HL-60/S4 treated with phorbol 12-myristate 13-acetate at 8.2 ng/mL for 4 days and 3 days (cell line): ENCODE data around the gene CPSF7.

ENCODE experiments used
- in situ Hi-C: fragments of 300-500 bp; cut with MboI; formaldehyde crosslinking; loops from 2 replicates; pipeline ENCODE4 v1.15.0; 2022; ENCODE audit warnings: low sequenced_read_pairs

The CPSF7 gene

DNA sequence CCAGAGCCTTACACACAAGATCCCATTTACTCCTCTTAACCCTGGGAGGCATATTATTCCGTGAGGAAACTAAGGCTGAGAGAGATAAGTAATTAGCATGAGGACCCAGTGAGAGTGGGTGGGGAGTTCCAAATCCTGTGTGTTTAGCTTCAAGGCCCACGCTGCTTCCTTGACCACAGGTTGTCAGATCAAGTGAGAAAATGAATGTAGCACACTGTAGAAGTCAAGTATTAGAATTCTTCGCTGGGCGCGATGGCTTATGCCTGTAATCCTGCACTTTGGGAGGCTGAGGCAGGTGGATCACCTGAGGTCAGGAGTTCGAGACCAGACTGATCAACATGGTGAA lies 71.9 kb downstream of the CPSF7 start:
- in situ Hi-C loops: no loop called here

DNA sequence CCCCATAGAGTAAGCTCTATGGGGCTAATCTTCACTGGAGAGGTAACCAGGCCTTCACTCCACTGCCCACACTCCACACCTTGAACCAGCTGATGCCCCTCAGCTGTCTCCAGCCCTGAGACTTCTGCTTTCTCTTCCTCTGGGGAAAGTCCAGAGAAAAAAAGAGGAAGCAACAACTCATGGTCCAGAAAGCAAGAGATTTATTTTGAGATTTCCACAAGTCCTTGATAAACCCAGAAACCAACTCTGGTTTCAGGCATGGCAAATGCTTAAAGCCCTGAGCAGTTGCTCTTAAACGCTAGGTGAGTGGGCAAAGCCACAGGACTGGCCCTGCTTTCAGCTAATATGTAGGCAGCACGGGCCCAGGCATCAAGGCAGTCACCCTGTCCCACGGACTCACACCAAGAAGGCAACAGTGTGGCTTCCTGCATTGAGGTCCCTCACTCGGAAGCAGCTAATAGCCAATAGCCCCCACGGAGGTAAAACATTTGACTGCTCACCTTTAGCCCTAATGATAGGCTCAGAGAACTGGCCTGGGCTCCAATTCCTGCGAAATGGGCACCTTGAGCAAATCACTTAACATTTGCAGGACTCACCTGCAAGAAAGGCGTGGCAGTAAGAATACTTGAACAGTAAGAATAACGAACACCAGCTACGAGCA lies 72.4 kb downstream of the CPSF7 start:
- in situ Hi-C loops: no loop called here

DNA sequence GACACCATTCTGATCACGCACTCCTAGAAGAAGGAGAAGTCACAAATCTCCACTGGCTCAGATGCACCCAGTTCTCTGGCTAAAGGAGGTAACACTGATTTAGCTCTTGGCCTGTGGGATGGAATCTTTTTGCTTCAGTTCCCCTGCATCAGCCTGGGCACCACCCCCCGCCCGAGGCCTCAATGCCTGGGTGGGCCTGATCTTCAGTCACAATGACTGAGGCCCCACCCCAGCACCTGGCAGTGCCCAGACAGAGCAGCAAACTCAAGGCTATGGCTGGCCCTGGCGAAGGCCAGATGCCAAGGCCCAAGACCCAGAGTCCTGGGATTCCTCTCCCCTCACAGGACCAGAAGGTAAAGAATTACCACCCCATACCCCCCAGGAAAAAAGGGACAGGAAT lies 73.1 kb downstream of the CPSF7 start:
- in situ Hi-C loops: no loop called here

DNA sequence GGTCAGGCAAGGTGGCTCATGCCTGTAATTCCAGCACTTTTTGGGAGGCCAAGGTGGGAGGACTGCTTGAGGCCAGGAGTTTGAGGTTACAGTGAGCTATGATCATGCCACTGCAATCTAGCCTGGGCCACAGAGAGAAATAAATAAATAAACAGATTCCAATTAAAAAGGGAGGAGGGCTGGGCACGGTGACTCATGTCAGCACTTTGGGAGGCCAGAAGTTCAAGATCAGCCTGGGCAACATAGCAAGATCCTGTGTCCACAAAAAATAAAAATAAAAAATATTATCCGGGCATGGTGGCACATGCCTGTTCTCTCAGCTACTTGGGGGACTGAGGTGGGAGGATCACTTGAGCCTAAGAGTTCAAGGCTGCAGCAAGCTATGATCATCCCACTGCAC lies 75.6 kb downstream of the CPSF7 start:
- in situ Hi-C loops: no loop called here

DNA sequence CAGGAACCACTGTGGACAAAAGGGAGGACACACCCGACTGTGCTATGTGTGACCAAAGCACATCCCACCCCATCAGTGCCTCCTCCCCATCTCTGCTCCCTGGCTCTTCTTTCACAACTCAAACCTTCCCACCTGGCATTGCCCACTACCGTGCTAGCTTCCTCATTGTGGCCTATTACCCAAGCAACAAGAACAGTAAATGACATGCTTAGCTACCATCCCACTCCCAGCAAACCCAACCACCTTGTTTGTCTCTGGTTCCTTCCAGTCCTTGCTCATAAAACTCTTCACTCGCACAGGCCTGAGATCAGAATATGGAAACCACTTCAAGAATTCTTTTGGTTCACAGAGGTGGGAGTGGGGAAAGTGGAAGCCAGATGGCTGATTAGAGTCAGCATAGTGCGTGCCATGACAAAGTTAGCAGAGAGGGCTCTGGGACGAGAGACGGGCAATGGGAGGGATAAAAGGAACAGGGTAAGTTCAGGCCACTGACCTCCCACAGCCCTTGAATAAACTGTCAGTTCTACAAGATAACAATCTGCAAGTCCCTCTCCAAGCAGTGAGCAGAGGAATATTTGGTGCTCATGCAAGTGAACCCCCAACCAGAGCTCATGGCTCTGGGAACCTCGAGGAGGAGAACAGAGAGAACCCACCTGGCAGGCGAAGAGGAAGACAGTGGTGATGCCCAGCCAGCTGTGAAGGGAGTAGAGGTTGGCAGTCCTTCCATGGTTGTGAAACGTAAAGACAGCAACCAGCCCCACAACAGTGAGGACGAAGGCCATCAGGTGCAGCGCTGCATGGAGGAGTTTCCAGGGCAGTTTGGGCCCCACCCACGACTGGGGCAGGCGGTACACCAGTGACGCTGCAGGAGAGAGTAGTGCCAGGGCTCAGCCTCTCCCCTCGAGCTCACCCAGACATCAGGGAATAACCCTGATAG lies 76.4 kb downstream of the CPSF7 start:
- in situ Hi-C loops: no loop called here
